Kidney epithelial cell (primary cell): Measurements from ENCODE around the gene SNRPA1. TPM values are rescaled to one million over a fixed set of nuclear protein-coding genes. Genes with fewer than 3 reads are reported as not detected.

ENCODE experiments used
- DNase-seq: peaks from one replicate; pipeline ENCODE4 v3.0.0-alpha.2; 2010; ENCODE audit warnings: low read depth
- H3K27me3 ChIP-seq: 2 replicates; pipeline ENCODE4 v1.6.0; 2011; ENCODE audit warnings: low read length; ENCODE audit not compliant: control insufficient read depth, insufficient read depth
- H3K36me3 ChIP-seq: 2 replicates; pipeline ENCODE4 v1.5.1; 2011; ENCODE audit warnings: low read length; ENCODE audit not compliant: control insufficient read depth, insufficient read depth
- H3K4me3 ChIP-seq: 2 replicates; pipeline ENCODE4 v1.5.1; 2011; ENCODE audit warnings: low read depth, mild to moderate bottlenecking, control low read depth, low read length
- total RNA-seq: library from RNA; depleted of rRNA; stranded (reverse); fragments of >200 nt; gene quantifications from 2 replicates; pipeline ENCODE4 v1.2.3, GENCODE V29; 2015
- TF ChIP-seq, protein P1 (sequence below): IDR thresholded peaks from 2 replicates; pipeline ENCODE4 v1.5.1; 2011; ENCODE audit warnings: mild to moderate bottlenecking, moderate library complexity, low read length, control low read depth, inconsistent platforms; ENCODE audit not compliant: insufficient read depth, poor library complexity, severe bottlenecking

Gene SNRPA1
- total RNA-seq, 1 donor from 2014 or later, result 39.8 TPM

DNA sequence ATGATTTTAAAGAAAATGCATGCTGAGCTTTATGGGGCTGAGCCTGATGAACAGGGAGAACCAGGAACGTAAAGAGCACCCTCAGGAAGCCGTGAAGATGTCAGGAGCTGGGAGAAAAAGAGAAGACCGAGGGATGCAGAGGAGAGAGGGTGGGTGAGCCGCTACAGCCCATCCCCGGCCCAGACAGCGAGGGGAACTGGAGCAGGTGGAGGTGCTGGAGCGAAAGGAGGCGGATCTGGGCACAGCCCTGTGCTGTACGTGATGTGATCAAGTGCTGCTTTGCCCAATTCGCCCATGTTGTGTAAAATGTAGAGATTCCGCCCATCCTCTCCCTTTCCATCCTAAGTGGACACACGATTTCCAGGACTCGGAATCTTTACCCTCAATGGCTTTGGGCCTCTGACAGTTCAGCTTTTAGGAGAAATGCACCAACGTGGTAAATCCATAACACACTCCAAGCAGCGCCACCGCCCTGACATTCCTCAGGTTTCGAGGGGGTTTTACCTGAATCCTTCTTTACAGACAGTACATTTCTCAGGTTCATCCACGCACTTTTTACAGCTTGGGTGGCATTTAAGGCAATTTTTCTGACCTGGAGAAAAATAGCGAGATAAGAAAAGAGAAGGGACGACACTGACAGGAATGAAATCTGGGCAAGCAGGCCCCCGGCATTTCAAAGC is 27.1 kb upstream of the SNRPA1 start:
- DNase-seq, result no peak
- peaks cover 2% of the 10 kb centered on the region for H3K27me3 ChIP-seq
- no peak overlapping the region for H3K4me3 ChIP-seq
- no peaks in the 10 kb centered on the region for H3K36me3 ChIP-seq
- TF ChIP-seq, protein P1, sequence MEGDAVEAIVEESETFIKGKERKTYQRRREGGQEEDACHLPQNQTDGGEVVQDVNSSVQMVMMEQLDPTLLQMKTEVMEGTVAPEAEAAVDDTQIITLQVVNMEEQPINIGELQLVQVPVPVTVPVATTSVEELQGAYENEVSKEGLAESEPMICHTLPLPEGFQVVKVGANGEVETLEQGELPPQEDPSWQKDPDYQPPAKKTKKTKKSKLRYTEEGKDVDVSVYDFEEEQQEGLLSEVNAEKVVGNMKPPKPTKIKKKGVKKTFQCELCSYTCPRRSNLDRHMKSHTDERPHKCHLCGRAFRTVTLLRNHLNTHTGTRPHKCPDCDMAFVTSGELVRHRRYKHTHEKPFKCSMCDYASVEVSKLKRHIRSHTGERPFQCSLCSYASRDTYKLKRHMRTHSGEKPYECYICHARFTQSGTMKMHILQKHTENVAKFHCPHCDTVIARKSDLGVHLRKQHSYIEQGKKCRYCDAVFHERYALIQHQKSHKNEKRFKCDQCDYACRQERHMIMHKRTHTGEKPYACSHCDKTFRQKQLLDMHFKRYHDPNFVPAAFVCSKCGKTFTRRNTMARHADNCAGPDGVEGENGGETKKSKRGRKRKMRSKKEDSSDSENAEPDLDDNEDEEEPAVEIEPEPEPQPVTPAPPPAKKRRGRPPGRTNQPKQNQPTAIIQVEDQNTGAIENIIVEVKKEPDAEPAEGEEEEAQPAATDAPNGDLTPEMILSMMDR, result no peak

- peak; percentile 39 for DNase-seq
- TF ChIP-seq, protein P1, result peak; percentile 59
- no peaks in the 10 kb centered on the region for H3K36me3 ChIP-seq
- H3K27me3 ChIP-seq, result no peaks in the 10 kb centered on the region
- H3K4me3 ChIP-seq, result no peak overlapping the region
These were observed 25.5 kb upstream of the SNRPA1 start for GRCh38 chr15:101320501-101321052.

DNA sequence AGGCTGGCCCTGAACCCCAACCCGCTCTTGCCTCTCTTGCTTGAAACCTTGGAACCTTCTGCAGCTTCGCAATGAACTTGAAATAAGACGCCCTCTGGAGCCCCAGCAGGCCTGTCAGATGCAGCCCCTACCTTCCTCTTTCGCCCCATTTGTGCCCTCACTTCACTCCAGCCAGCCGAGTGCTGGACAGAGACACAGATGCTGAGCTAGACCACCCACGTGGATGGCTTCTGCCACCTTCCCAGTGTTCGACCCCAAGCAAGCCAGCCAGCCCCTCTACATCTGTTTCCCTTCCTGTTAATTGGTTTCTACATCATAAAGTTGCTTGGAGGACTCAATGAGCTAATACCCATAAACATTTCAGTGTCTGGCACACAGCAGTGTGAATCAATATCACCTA is 23.8 kb upstream of the SNRPA1 start:
- Histone ChIP-seq H3K4me3 (no peak overlapping the region), H3K27me3 (no peaks in the 10 kb centered on the region), H3K36me3 (no peaks in the 10 kb centered on the region)
- no peak for DNase-seq
- TF ChIP-seq, protein P1, result no peak

DNA sequence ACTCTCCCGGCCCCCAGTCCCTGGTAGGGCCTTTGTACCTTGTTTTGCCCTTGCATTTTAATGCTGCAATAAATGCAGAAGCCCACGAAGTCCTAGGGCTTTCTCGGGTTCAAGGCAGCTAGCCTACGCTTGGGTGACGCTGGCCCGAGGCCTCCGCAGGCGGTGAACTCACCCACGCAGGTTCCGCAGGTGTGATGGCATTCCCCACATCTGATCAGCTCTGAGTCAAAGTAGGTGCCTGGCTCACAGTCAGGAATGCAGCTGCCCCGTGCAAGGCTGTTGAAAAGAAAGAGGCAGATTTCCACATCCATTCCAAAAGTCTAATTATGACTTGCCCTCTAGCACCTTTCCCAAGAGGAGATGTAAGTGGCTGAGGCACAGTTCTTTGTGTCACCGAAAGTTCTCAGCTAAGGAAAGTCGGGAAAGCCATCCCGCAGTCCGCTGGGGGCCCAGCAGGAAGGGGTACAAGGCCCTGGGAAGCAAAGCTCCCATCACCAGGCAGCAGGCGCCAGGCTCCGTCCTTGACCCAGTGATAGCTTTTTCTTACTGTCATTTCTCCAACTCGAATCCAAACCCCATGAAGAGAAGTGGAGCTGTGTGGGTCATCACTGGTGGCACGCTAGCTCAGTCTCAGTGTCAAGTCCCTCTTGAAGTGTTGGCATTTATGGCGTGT is 23.2 kb upstream of the SNRPA1 start:
- H3K4me3 ChIP-seq, result no peak overlapping the region
- H3K36me3 ChIP-seq, result no peaks in the 10 kb centered on the region
- no peaks in the 10 kb centered on the region for H3K27me3 ChIP-seq
- no peak for DNase-seq
- TF ChIP-seq, protein P1, result no peak

GRCh38 chr15:101317336-101317872 is 22.4 kb upstream of the SNRPA1 start:
- H3K36me3 ChIP-seq, result no peaks in the 10 kb centered on the region
- H3K27me3 ChIP-seq, result no peaks in the 10 kb centered on the region
- TF ChIP-seq, protein P1, result no peak
- DNase-seq, result no peak
- H3K4me3 ChIP-seq, result no peak overlapping the region
